ENCODE results near the gene OR6C75. TPM values are rescaled to one million over a fixed set of nuclear protein-coding genes. Genes with fewer than 3 reads are reported as not detected.

OR6C75 gene
- total RNA-seq, 1 experiment from 2014 or later: not detected

GRCh38 chr12:55392032-55392795 is 29.4 kb downstream of the OR6C75 start:
- Histone ChIP-seq H2BK12ac (ENCODE audit: insufficient read length, low read depth, low read length) (no peak overlapping the region), H3K4me2 (ENCODE audit: insufficient read depth, insufficient read length, low read length) (no peak overlapping the region), H3K9me3 (ENCODE audit: control insufficient read depth, low read depth, low read length) (no peaks in the 10 kb centered on the region), H2AFZ (ENCODE audit: low read length) (no peak overlapping the region), H3K23me2 (ENCODE audit: insufficient read length, low read depth, low read length, poor library complexity, severe bottlenecking) (no peaks in the 10 kb centered on the region), H3K18ac (ENCODE audit: insufficient read length, low read depth, low read length) (no peak overlapping the region), H3K27me3 (ENCODE audit: insufficient read depth, low read length) (no peaks in the 10 kb centered on the region), H3K4ac (ENCODE audit: low read depth, low read length) (no peak overlapping the region; the same call in 1 of the 2 replicates), H2BK20ac (ENCODE audit: low read depth, low read length, poor library complexity, severe bottlenecking) (no peak overlapping the region), H2BK5ac (ENCODE audit: insufficient read length, low read length) (no peak overlapping the region), H3K27ac (ENCODE audit: insufficient read length, low read depth, low read length) (no peak overlapping the region), H2AK5ac (ENCODE audit: insufficient read length, low read length) (no peak overlapping the region), H3K79me1 (ENCODE audit: insufficient read depth, low read depth, low read length, poor library complexity, severe bottlenecking) (no peaks in the 10 kb centered on the region), H3K9ac (ENCODE audit: extremely low read depth, insufficient read length, low read length) (no peak overlapping the region), H4K8ac (replicated peaks; ENCODE audit: insufficient read length, low read depth, low read length) (no peak overlapping the region), H3K14ac (ENCODE audit: insufficient read depth, low read length) (no peak overlapping the region), H4K20me1 (ENCODE audit: control insufficient read depth, insufficient read depth, insufficient read length) (no peaks in the 10 kb centered on the region), H4K91ac (ENCODE audit: insufficient read length, low read depth, low read length) (no peak overlapping the region), H3K23ac (ENCODE audit: insufficient read length, low read depth, low read length) (no peak overlapping the region), H3K79me2 (ENCODE audit: insufficient read depth, low read length) (no peaks in the 10 kb centered on the region), H3T11ph (ENCODE audit: low read length) (no peak overlapping the region), H3K56ac (ENCODE audit: insufficient read length, low read depth, low read length) (no peak overlapping the region), H2BK15ac (ENCODE audit: low read depth, low read length) (no peak overlapping the region), H4K5ac (ENCODE audit: insufficient read length, low read depth, low read length) (no peak overlapping the region), H2BK120ac (ENCODE audit: low read depth, low read length, poor library complexity, severe bottlenecking) (no peak overlapping the region), H3K4me1 (ENCODE audit: insufficient read depth, low read length) (no peaks in the 10 kb centered on the region)
- Mint-ChIP-seq H3K9me3 (peaks cover 0 to 2% of the 10 kb centered on the region in 2 experiments; a peak in 2 of 5 replicates), H3K27me3 (ENCODE audit: low read depth) (no peaks in the 10 kb centered on the region), H3K4me3 (no peak overlapping the region), H3K27ac (no peak overlapping the region; a peak in 1 of 7 replicates), H3K36me3 (ENCODE audit: insufficient read depth in 1 of 3, low read depth in 3 of 3) (no peaks in the 10 kb centered on the region; a peak in 1 of 7 replicates), H3K4me1 (peaks cover 0 to 2% of the 10 kb centered on the region in 2 experiments; a peak in 1 of 4 replicates)
- WGBS (ENCODE audit: extremely low coverage, insufficient read length, low lambda C conversion rate): no CpG with 5 or more reads among the region's 23 CpGs
- DNase-seq: peak; percentile 39
- TF ChIP-seq CTCF (conservative IDR thresholded peaks at IDR 0.05): no peak
